Transverse colon (tissue), 3 donors: ENCODE measurements around the gene RAB27A.

Experiments
- POLR2A ChIP-seq: fragments of 450-650 bp; IDR thresholded peaks from one replicate; pipeline ENCODE4 v1.6.1; 2016; ENCODE audit warnings: antibody characterized with exemption, mild to moderate bottlenecking, moderate library complexity
- POLR2AphosphoS5 ChIP-seq, 3 donors: sonication (generic); formaldehyde crosslinking; IDR thresholded peaks; one replicate each; pipeline ENCODE4 v1.6.1; 2016; ENCODE audit warnings: antibody characterized with exemption in 3 of 3

GRCh38 chr15:55204464-55204863 is 85.1 kb downstream of the RAB27A start:
- TF ChIP-seq POLR2AphosphoS5 (IDR thresholded peaks at IDR 0.05): no peak
- TF ChIP-seq POLR2A: no peak
